Muscle layer of duodenum (tissue), 2 donors: ENCODE results near the gene SLC9A8.

ENCODE experiments used
- H3K27ac ChIP-seq: one replicate; pipeline ENCODE4 v1.7.0; 2013; ENCODE audit warnings: mild to moderate bottlenecking, low read length
- H3K27me3 ChIP-seq: one replicate; pipeline ENCODE4 v1.7.0; 2013; ENCODE audit warnings: low read depth, mild to moderate bottlenecking, control low read depth, low read length
- H3K36me3 ChIP-seq, 2 donors: one replicate each; pipeline ENCODE4 v1.7.0; 2013; ENCODE audit warnings: low read length in 2 of 2, control low read depth in 1 of 2, mild to moderate bottlenecking in 1 of 2; ENCODE audit not compliant: insufficient read depth in 2 of 2, control insufficient read depth in 1 of 2
- H3K4me1 ChIP-seq, 2 donors: one replicate each; pipeline ENCODE4 v1.7.0; 2013; ENCODE audit warnings: low read length in 2 of 2, mild to moderate bottlenecking in 2 of 2, control low read depth in 1 of 2, moderate library complexity in 1 of 2; ENCODE audit not compliant: insufficient read depth in 2 of 2, control insufficient read depth in 1 of 2
- H3K4me3 ChIP-seq, 2 donors: one replicate each; pipeline ENCODE4 v1.7.0; 2013; ENCODE audit warnings: low read length in 2 of 2, low read depth in 1 of 2, mild to moderate bottlenecking in 1 of 2
- H3K9me3 ChIP-seq, 2 donors: one replicate each; pipeline ENCODE4 v1.7.0; 2013; ENCODE audit warnings: low read length in 2 of 2, control low read depth in 1 of 2, mild to moderate bottlenecking in 1 of 2; ENCODE audit not compliant: control insufficient read depth in 1 of 2
- donor health status: healthy.

SLC9A8 gene

GRCh38 chr20:49916146-49917002 is 103.7 kb downstream of the SLC9A8 start:
- peaks cover 0 to 6% of the 10 kb centered on the region in 2 donors for H3K36me3 ChIP-seq
- H3K27ac ChIP-seq: peak overlapping the region; percentile 96
- H3K27me3 ChIP-seq: no peaks in the 10 kb centered on the region
- peak overlapping the region; percentile 94 to 98 for H3K4me3 ChIP-seq
- H3K9me3 ChIP-seq: no peaks in the 10 kb centered on the region
- peaks cover 10 to 33% of the 10 kb centered on the region in 2 donors for H3K4me1 ChIP-seq

GRCh38 chr20:49918446-49918845 is 105.8 kb downstream of the SLC9A8 start:
- Histone ChIP-seq H3K36me3 (peaks cover 0 to 6% of the 10 kb centered on the region in 2 donors), H3K9me3 (no peaks in the 10 kb centered on the region), H3K4me3 (no peak overlapping the region), H3K27ac (no peak overlapping the region), H3K4me1 (peaks cover 8 to 21% of the 10 kb centered on the region in 2 donors), H3K27me3 (no peaks in the 10 kb centered on the region)

GRCh38 chr20:49919009-49919408 is 106.4 kb downstream of the SLC9A8 start:
- Histone ChIP-seq H3K4me3 (no peak overlapping the region), H3K36me3 (peaks cover 0 to 6% of the 10 kb centered on the region in 2 donors), H3K27ac (no peak overlapping the region), H3K27me3 (no peaks in the 10 kb centered on the region), H3K9me3 (no peaks in the 10 kb centered on the region), H3K4me1 (peaks cover 3 to 16% of the 10 kb centered on the region in 2 donors)

GRCh38 chr20:49919461-49919860 is 106.8 kb downstream of the SLC9A8 start:
- H3K4me3 ChIP-seq: no peak overlapping the region
- H3K4me1 ChIP-seq: peaks cover 0 to 11% of the 10 kb centered on the region in 2 donors
- H3K36me3 ChIP-seq: peaks cover 0 to 6% of the 10 kb centered on the region in 2 donors
- H3K27ac ChIP-seq: no peak overlapping the region
- no peaks in the 10 kb centered on the region for H3K27me3 ChIP-seq
- H3K9me3 ChIP-seq: no peaks in the 10 kb centered on the region

GRCh38 chr20:49924247-49924646 is 111.6 kb downstream of the SLC9A8 start:
- Histone ChIP-seq H3K9me3 (no peaks in the 10 kb centered on the region), H3K4me1 (no peaks in the 10 kb centered on the region), H3K27ac (no peak overlapping the region), H3K36me3 (no peaks in the 10 kb centered on the region), H3K27me3 (no peaks in the 10 kb centered on the region), H3K4me3 (no peak overlapping the region)

- Histone ChIP-seq H3K4me1 (no peaks in the 10 kb centered on the region), H3K36me3 (no peaks in the 10 kb centered on the region), H3K27ac (no peak overlapping the region), H3K27me3 (no peaks in the 10 kb centered on the region), H3K4me3 (no peak overlapping the region), H3K9me3 (no peaks in the 10 kb centered on the region)
Observed at GRCh38 chr20:49925901-49926454, 113.3 kb downstream of the SLC9A8 start.

- H3K9me3 ChIP-seq: no peaks in the 10 kb centered on the region
- no peaks in the 10 kb centered on the region for H3K27me3 ChIP-seq
- no peaks in the 10 kb centered on the region for H3K4me1 ChIP-seq
- H3K27ac ChIP-seq: no peak overlapping the region
- no peak overlapping the region for H3K4me3 ChIP-seq
- no peaks in the 10 kb centered on the region for H3K36me3 ChIP-seq
Observed at GRCh38 chr20:49928411-49929141, 115.9 kb downstream of the SLC9A8 start.

GRCh38 chr20:49929142-49929494 is 116.5 kb downstream of the SLC9A8 start:
- no peaks in the 10 kb centered on the region for H3K9me3 ChIP-seq
- no peaks in the 10 kb centered on the region for H3K36me3 ChIP-seq
- H3K27me3 ChIP-seq: no peaks in the 10 kb centered on the region
- no peak overlapping the region for H3K27ac ChIP-seq
- no peaks in the 10 kb centered on the region for H3K4me1 ChIP-seq
- no peak overlapping the region for H3K4me3 ChIP-seq

GRCh38 chr20:49935746-49936152 is 123.1 kb downstream of the SLC9A8 start:
- peak overlapping the region; percentile 30 to 86 for H3K4me3 ChIP-seq
- H3K4me1 ChIP-seq: peaks cover 18 to 37% of the 10 kb centered on the region in 2 donors
- no peaks in the 10 kb centered on the region for H3K9me3 ChIP-seq
- H3K27me3 ChIP-seq: no peaks in the 10 kb centered on the region
- no peak overlapping the region for H3K27ac ChIP-seq
- H3K36me3 ChIP-seq: peaks cover 5 to 9% of the 10 kb centered on the region in 2 donors

- peak within 1 kb of the TSS; percentile 87 for H3K27ac ChIP-seq
- H3K4me1 ChIP-seq: peaks cover 18 to 37% of the 10 kb centered on the region in 2 donors
- no peaks in the 10 kb centered on the region for H3K27me3 ChIP-seq
- no peaks in the 10 kb centered on the region for H3K9me3 ChIP-seq
- peaks cover 5 to 9% of the 10 kb centered on the region in 2 donors for H3K36me3 ChIP-seq
- peak within 1 kb of the TSS; percentile 82 to 86 for H3K4me3 ChIP-seq
Observed at GRCh38 chr20:49936153-49937026, 123.8 kb downstream of the SLC9A8 start, which contains the start of gene RNF114. RNF114 (plus strand) TSS chr20:49936397; CDS start chr20:49936413, 16 bp downstream.
